Astrocyte of the hippocampus (primary cell): Measurements from ENCODE around the gene SET.

ENCODE experiments used
- DNase-seq: peaks from one replicate; pipeline ENCODE4 v3.0.0; 2011; ENCODE audit warnings: low read depth, low spot score

The SET gene

DNA sequence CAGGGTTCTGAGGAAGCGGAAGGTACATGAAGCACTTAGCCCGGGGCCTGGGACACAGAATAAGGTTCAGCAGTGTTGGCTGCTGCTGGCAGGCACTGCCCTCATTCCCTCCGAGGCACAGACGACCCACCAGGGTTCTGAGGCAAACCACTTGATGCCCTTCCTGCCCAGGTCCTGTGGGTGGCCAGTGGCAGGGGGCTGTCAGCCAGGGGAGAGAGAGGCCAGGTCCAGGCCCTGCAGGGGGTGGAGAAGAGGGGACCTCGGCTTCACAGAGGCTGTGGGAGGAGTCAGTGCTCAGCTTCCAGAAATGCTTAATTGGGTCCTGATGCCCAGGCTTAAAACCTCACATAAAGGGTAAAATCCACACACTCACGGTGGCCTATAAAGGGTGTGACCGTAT, 39.3 kb downstream of the SET start:
- DNase-seq: no peak

GRCh38 chr9:128729302-128729701, 40.3 kb downstream of the SET start:
- DNase-seq: no peak

DNA sequence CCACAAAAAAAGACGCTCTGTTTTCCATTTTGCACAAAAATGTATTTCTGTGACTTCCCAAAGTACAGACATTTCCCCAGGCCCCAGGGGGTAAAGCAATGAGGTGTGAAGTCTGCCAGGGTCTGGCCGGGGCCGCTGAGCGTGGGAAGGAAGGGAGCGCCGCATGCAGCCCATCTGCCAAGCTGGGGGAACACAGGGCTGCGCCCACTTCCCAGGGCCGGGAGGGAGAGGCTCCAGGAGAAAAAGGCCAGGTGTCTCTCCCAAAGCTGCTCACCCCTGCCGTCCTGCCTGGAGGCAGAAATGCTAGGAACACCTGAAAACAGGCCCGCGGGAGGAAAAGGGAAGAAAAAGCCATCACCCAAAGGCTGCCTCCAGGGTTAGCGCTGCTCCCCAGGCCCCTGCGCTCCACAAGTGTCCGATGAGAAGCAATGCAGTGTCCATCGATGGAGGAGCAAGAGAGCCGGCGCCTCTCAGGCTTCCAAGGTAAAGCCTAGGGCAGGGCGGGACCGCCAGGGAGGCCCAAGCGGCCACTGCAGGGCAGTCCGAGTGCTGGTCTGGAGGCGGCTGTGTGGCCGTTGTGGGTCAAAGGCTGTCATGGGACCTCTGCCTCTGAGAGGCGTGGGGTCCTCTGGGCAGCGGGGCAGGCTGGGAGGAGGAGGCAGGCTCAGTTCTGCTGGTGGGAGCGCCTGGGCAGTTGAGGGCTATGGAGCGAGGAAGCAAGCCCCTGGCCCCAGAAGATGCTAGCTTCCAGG, 40.9 kb downstream of the SET start:
- no peak for DNase-seq

DNA sequence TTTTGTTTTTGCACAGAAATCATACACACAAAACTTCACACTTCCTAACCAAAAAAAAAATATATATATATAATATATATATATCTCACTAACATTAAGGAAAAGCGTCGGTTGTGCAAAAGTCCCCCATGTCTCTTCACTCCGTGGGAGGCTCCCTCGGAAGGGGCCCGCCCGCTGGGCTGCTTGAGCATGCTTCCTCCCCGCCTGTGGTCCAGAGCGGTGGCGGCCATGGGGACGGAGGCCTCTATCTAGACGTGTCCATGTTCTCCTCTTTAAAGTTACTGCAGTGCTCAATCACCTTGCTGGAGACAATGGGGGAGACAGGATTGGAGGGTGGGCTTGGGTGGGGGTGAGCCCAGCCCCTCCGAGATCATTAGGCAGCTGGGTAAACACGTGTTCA, 42.1 kb downstream of the SET start:
- no peak for DNase-seq

GRCh38 chr9:128731691-128732090, 42.7 kb downstream of the SET start:
- no peak for DNase-seq

- DNase-seq: no peak
Observed at GRCh38 chr9:128732576-128732975, 43.6 kb downstream of the SET start.

GRCh38 chr9:128733256-128733655, 44.2 kb downstream of the SET start:
- DNase-seq: peak; percentile 89

DNA sequence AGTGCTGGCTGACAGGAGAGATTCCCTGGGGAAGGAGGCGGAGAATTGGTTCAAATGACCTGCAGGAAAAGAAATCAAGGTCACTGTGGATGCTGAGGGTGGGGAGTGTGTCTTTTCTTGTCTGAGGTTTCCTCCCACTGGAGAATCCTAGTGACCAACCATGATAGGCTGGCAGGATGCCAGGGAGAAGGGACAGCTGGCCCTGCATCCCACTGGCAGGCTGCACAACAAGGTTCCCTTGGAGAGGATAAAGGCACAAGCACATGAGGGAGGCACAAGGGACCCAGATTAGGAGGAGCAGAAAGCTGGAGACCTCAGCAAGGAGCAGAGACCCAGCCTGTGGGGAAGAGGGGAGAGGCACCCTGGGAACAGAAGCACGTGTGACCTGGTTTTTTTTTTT, 46.4 kb downstream of the SET start:
- no peak for DNase-seq

- DNase-seq: no peak
Observed at GRCh38 chr9:128742401-128742800, 53.4 kb downstream of the SET start.

GRCh38 chr9:128743421-128743820, 54.4 kb downstream of the SET start:
- no peak for DNase-seq
